Ishikawa (cell line): ENCODE results near the gene RPS6KA6.

Experiments used
- CEBPB ChIP-seq: IDR thresholded peaks from 2 replicates; pipeline ENCODE4 v1.6.1; 2012
- CREB1 ChIP-seq: IDR thresholded peaks from 2 replicates; pipeline ENCODE4 v1.6.1; 2012; ENCODE audit warnings: low read depth
- EGR1 ChIP-seq: IDR thresholded peaks from 2 replicates; pipeline ENCODE4 v1.6.1; 2012
- EP300 ChIP-seq: IDR thresholded peaks from 2 replicates; pipeline ENCODE4 v1.6.1; 2012; ENCODE audit warnings: borderline replicate concordance
- FOXM1 ChIP-seq: IDR thresholded peaks from 2 replicates; pipeline ENCODE4 v1.6.1; 2012; ENCODE audit warnings: low read depth, borderline replicate concordance
- NFIC ChIP-seq: IDR thresholded peaks from 2 replicates; pipeline ENCODE4 v1.6.1; 2012
- RAD21 ChIP-seq: IDR thresholded peaks from 2 replicates; pipeline ENCODE4 v1.6.1; 2012; ENCODE audit warnings: low read depth
- TAF1 ChIP-seq: IDR thresholded peaks from 2 replicates; pipeline ENCODE4 v1.6.1; 2012; ENCODE audit warnings: low read depth, mild to moderate bottlenecking
- TCF12 ChIP-seq: IDR thresholded peaks from 2 replicates; pipeline ENCODE4 v1.6.1; 2012; ENCODE audit warnings: low read depth
- TEAD4 ChIP-seq: IDR thresholded peaks from 2 replicates; pipeline ENCODE4 v1.6.1; 2012
- YY1 ChIP-seq: IDR thresholded peaks from 2 replicates; pipeline ENCODE4 v1.6.1; 2012; ENCODE audit warnings: low read depth
- ZBTB7A ChIP-seq: IDR thresholded peaks from 2 replicates; pipeline ENCODE4 v1.6.1; 2012; ENCODE audit warnings: low read depth
- TF ChIP-seq, protein P1 (sequence below): IDR thresholded peaks from 2 replicates; pipeline ENCODE4 v1.6.1; 2012
- TF ChIP-seq, protein P2 (sequence below): IDR thresholded peaks from 2 replicates; pipeline ENCODE4 v1.6.1; 2012
- TF ChIP-seq, protein P3 (sequence below): IDR thresholded peaks from 2 replicates; pipeline ENCODE4 v1.6.1; 2012; ENCODE audit warnings: low read depth, mild to moderate bottlenecking

RPS6KA6 gene

DNA sequence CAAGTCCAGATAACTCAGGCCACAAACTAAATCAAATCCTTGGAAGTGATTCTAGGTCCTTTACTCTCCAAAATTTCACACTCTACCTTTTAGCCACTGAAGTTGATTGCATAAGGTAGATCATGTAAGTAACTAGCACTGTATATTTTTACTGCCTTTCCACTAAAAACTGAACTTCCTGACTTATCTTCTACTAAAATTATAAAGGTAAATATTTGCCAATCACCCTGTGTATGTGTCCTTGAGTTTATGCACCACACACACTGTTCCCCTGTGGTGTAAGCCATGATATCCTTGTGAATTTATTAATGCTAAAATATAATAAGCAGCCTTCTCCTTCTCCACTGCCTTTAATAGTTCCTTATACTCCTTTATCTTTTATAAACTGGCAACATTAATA lies 25.6 kb downstream of the RPS6KA6 start:
- TF ChIP-seq FOXM1 (no peak), NFIC (no peak), EGR1 (no peak), RAD21 (no peak), TAF1 (no peak), ZBTB7A (no peak), EP300 (no peak), TCF12 (no peak), CEBPB (no peak), CREB1 (no peak), TEAD4 (no peak), YY1 (no peak)
- TF ChIP-seq, protein P1, sequence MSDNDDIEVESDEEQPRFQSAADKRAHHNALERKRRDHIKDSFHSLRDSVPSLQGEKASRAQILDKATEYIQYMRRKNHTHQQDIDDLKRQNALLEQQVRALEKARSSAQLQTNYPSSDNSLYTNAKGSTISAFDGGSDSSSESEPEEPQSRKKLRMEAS, result no peak
- TF ChIP-seq, protein P2, sequence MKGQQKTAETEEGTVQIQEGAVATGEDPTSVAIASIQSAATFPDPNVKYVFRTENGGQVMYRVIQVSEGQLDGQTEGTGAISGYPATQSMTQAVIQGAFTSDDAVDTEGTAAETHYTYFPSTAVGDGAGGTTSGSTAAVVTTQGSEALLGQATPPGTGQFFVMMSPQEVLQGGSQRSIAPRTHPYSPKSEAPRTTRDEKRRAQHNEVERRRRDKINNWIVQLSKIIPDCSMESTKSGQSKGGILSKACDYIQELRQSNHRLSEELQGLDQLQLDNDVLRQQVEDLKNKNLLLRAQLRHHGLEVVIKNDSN, result no peak
- TF ChIP-seq, protein P3, sequence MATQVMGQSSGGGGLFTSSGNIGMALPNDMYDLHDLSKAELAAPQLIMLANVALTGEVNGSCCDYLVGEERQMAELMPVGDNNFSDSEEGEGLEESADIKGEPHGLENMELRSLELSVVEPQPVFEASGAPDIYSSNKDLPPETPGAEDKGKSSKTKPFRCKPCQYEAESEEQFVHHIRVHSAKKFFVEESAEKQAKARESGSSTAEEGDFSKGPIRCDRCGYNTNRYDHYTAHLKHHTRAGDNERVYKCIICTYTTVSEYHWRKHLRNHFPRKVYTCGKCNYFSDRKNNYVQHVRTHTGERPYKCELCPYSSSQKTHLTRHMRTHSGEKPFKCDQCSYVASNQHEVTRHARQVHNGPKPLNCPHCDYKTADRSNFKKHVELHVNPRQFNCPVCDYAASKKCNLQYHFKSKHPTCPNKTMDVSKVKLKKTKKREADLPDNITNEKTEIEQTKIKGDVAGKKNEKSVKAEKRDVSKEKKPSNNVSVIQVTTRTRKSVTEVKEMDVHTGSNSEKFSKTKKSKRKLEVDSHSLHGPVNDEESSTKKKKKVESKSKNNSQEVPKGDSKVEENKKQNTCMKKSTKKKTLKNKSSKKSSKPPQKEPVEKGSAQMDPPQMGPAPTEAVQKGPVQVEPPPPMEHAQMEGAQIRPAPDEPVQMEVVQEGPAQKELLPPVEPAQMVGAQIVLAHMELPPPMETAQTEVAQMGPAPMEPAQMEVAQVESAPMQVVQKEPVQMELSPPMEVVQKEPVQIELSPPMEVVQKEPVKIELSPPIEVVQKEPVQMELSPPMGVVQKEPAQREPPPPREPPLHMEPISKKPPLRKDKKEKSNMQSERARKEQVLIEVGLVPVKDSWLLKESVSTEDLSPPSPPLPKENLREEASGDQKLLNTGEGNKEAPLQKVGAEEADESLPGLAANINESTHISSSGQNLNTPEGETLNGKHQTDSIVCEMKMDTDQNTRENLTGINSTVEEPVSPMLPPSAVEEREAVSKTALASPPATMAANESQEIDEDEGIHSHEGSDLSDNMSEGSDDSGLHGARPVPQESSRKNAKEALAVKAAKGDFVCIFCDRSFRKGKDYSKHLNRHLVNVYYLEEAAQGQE, result no peak

DNA sequence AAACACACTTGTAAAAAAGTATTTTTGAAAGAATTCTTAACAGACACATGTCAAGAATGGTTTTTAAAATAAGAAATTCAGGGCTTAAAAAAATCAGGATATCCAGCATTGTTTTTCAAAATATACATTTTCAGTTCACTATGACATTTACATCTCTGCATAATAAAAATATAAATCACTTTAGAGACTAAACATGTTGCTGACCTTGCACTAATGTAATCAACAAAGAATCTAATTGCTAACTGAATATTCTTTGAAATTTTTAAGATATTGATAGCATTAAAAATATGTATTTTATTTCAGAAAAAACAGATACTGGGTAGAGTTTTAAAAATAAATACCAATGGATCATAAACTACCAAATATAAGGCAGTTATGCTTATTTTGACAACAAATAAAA lies 26.4 kb downstream of the RPS6KA6 start:
- TF ChIP-seq EP300, result no peak
- TF ChIP-seq TEAD4, result no peak

DNA sequence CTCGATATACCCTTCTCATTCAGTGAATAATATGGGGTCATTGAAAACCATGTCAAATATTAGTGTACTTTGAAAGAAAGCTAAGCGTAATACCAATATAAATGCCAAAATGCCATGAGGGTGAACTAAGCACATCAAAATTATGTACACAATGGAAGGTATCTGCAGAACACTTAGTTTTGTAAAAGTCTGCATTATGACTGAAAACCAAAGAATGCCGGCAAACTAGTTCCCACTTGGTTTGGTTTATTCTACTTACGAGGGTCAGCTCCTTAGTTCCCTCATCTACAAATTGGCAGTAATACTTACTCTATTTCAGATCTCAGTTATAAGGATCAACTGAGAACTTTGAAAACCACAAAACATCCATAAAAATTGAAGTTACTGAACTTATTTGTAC lies 27.3 kb downstream of the RPS6KA6 start:
- TF ChIP-seq FOXM1 (no peak), YY1 (no peak), EGR1 (no peak), EP300 (no peak)
- TF ChIP-seq, protein P1, result no peak
- TF ChIP-seq, protein P3, result no peak

DNA sequence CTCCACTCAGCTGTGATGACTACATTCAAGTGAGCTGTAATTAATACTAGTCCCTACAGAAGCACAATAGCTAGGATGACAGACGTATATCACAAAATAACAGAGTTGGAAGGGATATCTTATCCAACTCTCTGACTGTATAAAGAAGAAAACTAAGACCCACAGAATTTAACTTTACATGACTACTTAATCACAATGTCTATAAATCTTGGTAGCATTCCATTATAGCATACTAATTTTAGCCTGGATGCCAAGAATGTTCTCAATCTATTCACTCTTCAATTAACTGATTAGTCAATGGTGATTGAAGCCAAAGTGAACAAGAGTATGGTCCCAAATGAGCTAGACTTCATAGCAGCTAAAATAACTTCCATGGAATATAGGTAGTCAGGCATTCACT lies 31.2 kb downstream of the RPS6KA6 start:
- TF ChIP-seq TAF1, result no peak
- TF ChIP-seq TCF12, result no peak
- TF ChIP-seq EP300, result no peak
- TF ChIP-seq, protein P1, result no peak
- no peak for TF ChIP-seq CREB1
- no peak for TF ChIP-seq ZBTB7A
- no peak for TF ChIP-seq FOXM1
- no peak for TF ChIP-seq EGR1
- TF ChIP-seq NFIC, result no peak
- TF ChIP-seq, protein P2, result no peak
- TF ChIP-seq RAD21, result no peak
- TF ChIP-seq YY1, result no peak
- TF ChIP-seq TEAD4, result no peak

DNA sequence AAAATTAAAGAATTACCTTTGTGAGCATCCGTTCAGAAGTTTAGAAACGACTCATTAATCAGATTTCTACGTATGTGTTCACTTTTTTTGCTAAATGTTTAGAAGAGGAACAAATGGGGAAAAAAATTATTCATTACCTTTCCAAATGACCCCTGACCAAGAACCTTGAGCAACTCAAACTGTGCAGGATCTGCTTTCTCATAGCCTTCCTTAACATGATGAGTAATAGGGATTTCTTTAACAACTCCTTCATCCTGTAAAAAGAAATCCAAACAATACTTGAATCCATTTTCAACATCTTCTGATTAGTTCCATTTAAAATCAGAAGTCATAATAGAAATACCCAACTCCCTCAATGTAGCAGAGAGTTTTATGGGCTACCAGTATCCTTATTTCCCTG lies 32.1 kb downstream of the RPS6KA6 start:
- TF ChIP-seq CEBPB, result no peak
- no peak for TF ChIP-seq FOXM1
- TF ChIP-seq, protein P3, result no peak
- TF ChIP-seq RAD21, result no peak
- no peak for TF ChIP-seq TAF1
- TF ChIP-seq, protein P1, result no peak
- TF ChIP-seq TEAD4, result no peak
- TF ChIP-seq TCF12, result no peak
- no peak for TF ChIP-seq EP300
- no peak for TF ChIP-seq ZBTB7A
- no peak for TF ChIP-seq YY1
- TF ChIP-seq, protein P2, result no peak
- TF ChIP-seq NFIC, result no peak
- no peak for TF ChIP-seq EGR1
- TF ChIP-seq CREB1, result no peak
